Measurements from ENCODE around the gene VASH2.

- TF ChIP-seq, protein P1, sequence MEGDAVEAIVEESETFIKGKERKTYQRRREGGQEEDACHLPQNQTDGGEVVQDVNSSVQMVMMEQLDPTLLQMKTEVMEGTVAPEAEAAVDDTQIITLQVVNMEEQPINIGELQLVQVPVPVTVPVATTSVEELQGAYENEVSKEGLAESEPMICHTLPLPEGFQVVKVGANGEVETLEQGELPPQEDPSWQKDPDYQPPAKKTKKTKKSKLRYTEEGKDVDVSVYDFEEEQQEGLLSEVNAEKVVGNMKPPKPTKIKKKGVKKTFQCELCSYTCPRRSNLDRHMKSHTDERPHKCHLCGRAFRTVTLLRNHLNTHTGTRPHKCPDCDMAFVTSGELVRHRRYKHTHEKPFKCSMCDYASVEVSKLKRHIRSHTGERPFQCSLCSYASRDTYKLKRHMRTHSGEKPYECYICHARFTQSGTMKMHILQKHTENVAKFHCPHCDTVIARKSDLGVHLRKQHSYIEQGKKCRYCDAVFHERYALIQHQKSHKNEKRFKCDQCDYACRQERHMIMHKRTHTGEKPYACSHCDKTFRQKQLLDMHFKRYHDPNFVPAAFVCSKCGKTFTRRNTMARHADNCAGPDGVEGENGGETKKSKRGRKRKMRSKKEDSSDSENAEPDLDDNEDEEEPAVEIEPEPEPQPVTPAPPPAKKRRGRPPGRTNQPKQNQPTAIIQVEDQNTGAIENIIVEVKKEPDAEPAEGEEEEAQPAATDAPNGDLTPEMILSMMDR (IDR thresholded peaks at IDR 0.05; ENCODE audit: low read length) = no peak
- TF ChIP-seq EZH2 (IDR thresholded peaks at IDR 0.05; ENCODE audit: borderline replicate concordance, low read length) = no peak
Observed at GRCh38 chr1:213015099-213016050, 65.0 kb downstream of the VASH2 start, which contains the start of gene ANGEL2.

Measured in OCI-LY1 (cell line).